HUES48 (cell line): Measurements from ENCODE around the gene ELF4.

Source experiments
- H3K27ac ChIP-seq: one replicate; pipeline ENCODE4 v1.7.0; 2013; ENCODE audit warnings: low read depth, low read length, inconsistent platforms
- H3K27me3 ChIP-seq: 2 replicates; pipeline ENCODE4 v1.6.1; 2013; ENCODE audit warnings: mild to moderate bottlenecking, low read length; ENCODE audit not compliant: control insufficient read depth, insufficient read depth
- H3K36me3 ChIP-seq: 2 replicates; pipeline ENCODE4 v1.6.1; 2013; ENCODE audit warnings: low read length; ENCODE audit not compliant: control insufficient read depth, insufficient read depth
- H3K4me1 ChIP-seq: 2 replicates; pipeline ENCODE4 v1.6.1; 2013; ENCODE audit warnings: mild to moderate bottlenecking, low read length; ENCODE audit not compliant: control insufficient read depth, insufficient read depth
- H3K4me3 ChIP-seq: 2 replicates; pipeline ENCODE4 v1.5.1; 2013; ENCODE audit warnings: mild to moderate bottlenecking, low read depth, low read length
- H3K9ac ChIP-seq: 2 replicates; pipeline ENCODE4 v1.6.1; 2013; ENCODE audit warnings: mild to moderate bottlenecking, low read depth, low read length, moderate library complexity
- H3K9me3 ChIP-seq: 2 replicates; pipeline ENCODE4 v1.6.1; 2013; ENCODE audit warnings: low read length; ENCODE audit not compliant: control insufficient read depth, insufficient read depth

The ELF4 gene

DNA sequence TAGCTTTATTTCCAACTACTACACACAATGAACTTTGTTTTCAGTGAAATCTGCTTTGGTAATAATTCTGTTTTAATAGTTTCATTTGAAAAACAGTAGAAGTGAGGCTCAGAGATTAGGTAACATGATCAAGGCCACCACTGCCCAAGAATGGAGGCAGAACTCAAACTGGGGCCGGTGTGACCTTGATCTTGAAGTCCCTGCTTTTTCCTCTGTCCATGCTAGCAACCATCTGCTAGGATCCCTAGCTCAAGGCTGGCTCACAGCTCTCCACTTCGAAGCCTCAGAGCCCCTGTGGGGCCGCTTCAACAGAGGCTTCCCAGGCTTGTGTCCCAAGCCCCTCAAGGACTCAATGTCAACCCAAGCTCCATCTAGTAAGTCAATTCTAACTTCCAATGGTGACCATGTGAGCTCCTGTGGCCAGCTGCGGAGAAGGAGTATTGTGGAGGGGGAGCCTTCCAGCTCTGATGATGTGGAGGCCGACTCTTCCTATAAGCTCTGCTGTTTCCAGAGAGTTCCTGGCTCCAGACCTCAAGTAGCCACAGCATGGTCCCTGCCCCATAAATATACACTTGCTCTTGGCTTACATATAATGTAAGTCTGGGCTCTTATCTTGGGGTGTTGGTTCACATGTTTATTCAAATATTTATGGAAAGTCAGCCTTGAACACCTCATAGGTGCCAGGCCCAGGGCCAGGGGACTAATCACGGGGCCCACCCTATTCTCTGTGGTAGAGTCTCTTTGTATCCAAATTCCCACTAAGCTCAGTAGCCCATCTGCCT, 14.9 kb downstream of the ELF4 start:
- Histone ChIP-seq H3K4me3 (no peak overlapping the region), H3K27ac (no peak overlapping the region), H3K27me3 (no peaks in the 10 kb centered on the region), H3K9ac (no peak overlapping the region), H3K36me3 (no peaks in the 10 kb centered on the region), H3K9me3 (no peaks in the 10 kb centered on the region), H3K4me1 (peaks cover 14% of the 10 kb centered on the region)

DNA sequence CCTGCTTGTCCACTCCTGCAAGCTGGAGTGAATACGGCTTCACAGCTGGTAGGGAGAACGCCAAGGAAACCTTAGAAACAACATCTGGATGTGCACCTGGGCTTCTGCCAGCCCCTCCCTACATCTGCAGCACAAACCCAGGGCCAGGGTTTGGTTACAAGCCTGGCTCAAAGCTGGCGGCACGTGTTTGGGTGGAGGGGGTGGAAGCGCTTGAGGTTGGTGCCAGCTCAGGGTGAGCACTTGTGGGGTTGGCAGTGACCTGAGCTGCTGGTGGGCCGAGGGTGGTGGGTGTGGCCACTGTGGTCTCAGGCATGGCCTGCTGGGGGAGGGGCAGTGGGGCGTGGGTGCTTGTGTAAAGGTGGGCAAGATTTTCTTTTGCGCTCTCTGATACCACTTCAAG, 15.6 kb downstream of the ELF4 start:
- peaks cover 14% of the 10 kb centered on the region for H3K4me1 ChIP-seq
- H3K27ac ChIP-seq: no peak overlapping the region
- no peak overlapping the region for H3K9ac ChIP-seq
- H3K27me3 ChIP-seq: no peaks in the 10 kb centered on the region
- H3K4me3 ChIP-seq: no peak overlapping the region
- H3K36me3 ChIP-seq: no peaks in the 10 kb centered on the region
- no peaks in the 10 kb centered on the region for H3K9me3 ChIP-seq

DNA sequence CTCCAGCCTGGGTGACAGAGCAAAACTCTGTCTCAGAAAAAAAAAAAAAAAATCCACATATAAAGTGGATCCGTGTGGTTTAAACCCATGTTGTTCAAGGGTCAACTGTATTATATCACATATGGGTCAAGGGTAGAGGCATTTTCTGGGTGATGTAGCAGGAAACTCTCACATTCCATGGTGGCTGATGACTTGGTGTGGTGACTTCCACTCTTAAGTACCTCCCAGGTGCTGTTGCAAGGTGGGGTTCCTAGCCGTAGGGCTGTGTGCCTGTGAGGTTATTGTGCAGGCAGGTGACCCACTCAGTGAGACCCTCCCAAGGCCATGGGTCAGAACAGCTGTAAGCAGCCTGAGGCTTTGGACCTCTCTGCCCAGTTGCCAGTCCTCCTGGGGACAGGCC, 17.0 kb downstream of the ELF4 start:
- Histone ChIP-seq H3K4me1 (peaks cover 8% of the 10 kb centered on the region), H3K27ac (no peak overlapping the region), H3K36me3 (no peaks in the 10 kb centered on the region), H3K9me3 (no peaks in the 10 kb centered on the region), H3K4me3 (no peak overlapping the region), H3K9ac (no peak overlapping the region), H3K27me3 (no peaks in the 10 kb centered on the region)

DNA sequence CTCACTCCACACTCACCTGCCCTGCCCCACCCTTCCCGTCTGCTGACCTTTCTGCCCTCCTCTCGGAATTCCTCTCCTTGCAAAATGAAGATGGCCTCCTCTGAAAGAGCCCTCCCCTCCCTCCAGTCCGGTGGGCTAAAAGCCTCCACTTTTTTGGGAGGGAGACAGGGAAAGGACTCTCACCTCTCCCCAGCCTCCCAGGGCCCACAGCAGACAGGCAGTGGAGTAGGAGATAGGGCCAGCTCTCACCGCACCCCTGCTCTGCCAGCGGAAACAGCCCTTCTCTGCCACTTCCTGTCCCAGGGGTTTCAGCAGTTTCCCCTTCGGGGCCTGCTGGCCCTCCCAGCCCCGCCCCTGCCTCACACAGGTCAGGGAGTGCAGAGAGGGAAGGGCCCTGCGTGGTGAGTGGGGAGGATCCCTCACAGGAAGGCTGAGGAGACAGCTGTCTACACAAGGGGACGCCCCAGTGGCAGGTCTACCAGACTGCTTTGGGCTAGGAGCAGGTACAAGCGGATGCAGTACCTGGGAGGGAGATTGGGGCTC, 18.2 kb downstream of the ELF4 start:
- Histone ChIP-seq H3K27me3 (no peaks in the 10 kb centered on the region), H3K9ac (no peak overlapping the region), H3K4me1 (no peaks in the 10 kb centered on the region; the same call in 1 of the 2 replicates), H3K36me3 (no peaks in the 10 kb centered on the region), H3K9me3 (no peaks in the 10 kb centered on the region), H3K4me3 (no peak overlapping the region), H3K27ac (no peak overlapping the region)

DNA sequence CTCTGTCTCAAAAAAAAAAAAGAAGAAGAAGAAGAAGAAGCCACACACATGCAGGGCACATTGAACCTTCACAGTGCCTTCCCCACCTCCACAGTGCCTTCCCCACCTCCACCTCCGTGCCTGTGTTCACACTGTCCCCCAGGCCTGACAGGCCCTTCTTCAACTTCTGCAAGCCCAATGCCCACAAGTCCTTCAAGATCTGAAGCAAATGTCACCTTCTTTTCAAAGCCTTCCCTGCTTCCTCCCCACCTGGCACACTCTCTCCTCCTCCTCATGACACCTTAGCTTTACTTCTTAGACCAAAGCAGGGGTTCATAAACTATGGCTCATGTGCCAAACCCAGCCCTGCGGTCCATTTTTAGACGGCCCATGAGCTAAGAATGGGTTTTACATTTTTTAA, 19.9 kb downstream of the ELF4 start:
- H3K27ac ChIP-seq: no peak overlapping the region
- no peak overlapping the region for H3K9ac ChIP-seq
- no peaks in the 10 kb centered on the region for H3K9me3 ChIP-seq
- H3K36me3 ChIP-seq: no peaks in the 10 kb centered on the region
- H3K4me3 ChIP-seq: no peak overlapping the region
- H3K4me1 ChIP-seq: peaks cover 12% of the 10 kb centered on the region
- no peaks in the 10 kb centered on the region for H3K27me3 ChIP-seq

DNA sequence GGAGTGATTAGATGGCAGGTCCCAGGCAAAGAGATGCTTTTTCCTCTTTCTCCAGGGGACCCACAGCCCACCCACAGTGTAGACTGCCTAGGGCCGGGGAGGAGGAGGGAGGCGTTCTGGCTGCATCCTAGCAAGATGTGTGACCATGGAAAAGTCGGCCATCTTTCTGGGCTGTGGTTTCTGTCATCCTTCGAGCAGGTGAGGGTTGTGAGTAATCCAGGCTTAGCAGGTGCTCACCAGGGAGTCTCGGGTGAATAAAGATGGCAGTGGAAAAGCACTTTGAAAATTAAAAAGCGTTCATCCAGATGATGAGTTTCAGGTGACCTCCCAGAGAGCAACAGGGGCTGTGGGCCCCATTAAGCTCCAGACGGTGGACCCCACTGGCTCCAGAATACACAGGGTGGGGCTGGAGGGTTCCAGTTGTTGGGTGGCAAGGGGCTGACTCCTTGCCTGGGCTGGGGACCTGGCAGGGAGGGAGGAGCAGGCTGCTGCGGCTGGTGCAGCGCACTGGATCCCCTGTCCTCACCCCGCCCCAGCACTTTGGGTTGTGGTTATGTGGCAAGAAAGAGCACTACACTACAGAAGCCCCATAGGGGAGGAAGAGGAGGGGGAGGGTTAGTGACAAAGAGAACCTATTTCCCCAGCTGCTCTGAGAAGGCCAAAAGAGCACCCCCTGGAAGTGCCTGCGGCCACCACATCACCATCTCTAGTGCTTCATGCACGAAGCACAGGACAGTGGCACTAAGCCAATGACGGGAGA, 23.7 kb downstream of the ELF4 start:
- peaks cover 43% of the 10 kb centered on the region for H3K4me1 ChIP-seq
- no peaks in the 10 kb centered on the region for H3K9me3 ChIP-seq
- H3K9ac ChIP-seq: no peak overlapping the region
- H3K27ac ChIP-seq: no peak overlapping the region
- no peaks in the 10 kb centered on the region for H3K36me3 ChIP-seq
- peaks cover 2% of the 10 kb centered on the region; the same call in 1 of the 2 replicates for H3K27me3 ChIP-seq
- H3K4me3 ChIP-seq: no peak overlapping the region

DNA sequence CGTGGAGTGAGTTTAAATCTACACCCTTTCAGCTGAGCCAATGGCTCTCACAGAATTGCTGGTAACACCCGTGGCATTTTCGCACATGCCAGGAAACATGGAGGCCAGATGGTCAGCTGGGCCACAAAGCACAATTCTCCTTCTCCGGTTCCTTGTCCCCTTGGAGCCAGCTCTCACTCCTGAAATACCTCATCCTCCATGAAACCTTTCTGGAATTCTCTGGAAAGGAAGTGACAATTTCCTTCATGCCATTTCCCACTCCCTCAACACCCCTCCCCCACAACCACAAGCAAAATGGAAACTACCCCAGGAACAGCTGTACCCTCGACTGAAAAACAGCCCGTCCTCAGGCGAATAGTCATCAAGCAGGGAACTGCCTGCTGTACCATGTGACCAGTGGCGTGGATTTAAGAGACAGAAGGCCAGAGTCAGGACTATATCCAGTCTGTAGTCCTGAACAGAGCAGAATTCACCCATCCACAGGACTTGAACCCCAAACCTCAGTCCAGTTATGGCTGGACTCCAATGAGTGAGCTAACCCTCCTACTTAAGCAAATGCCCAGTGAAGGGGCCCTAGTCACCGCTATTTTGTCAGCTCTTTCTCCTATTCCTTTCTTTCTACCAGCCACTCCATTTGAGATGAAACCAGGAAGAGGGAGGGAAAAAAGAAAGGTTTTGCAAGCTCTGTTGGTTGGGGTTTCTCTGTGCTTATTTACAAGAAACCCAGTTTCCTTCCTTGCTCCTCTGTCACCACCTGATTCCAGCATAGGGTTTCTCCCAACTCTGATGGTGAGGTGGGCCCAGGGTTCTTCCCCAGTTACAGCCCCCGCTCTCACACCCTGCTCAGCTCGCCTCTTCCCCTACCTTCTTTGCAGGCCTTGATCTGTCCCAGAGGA, 24.5 kb downstream of the ELF4 start:
- H3K9ac ChIP-seq: no peak overlapping the region
- H3K36me3 ChIP-seq: no peaks in the 10 kb centered on the region
- peaks cover 6% of the 10 kb centered on the region; the same call in 1 of the 2 replicates for H3K27me3 ChIP-seq
- H3K27ac ChIP-seq: no peak overlapping the region
- H3K4me1 ChIP-seq: peaks cover 43% of the 10 kb centered on the region
- no peaks in the 10 kb centered on the region for H3K9me3 ChIP-seq
- H3K4me3 ChIP-seq: no peak overlapping the region

DNA sequence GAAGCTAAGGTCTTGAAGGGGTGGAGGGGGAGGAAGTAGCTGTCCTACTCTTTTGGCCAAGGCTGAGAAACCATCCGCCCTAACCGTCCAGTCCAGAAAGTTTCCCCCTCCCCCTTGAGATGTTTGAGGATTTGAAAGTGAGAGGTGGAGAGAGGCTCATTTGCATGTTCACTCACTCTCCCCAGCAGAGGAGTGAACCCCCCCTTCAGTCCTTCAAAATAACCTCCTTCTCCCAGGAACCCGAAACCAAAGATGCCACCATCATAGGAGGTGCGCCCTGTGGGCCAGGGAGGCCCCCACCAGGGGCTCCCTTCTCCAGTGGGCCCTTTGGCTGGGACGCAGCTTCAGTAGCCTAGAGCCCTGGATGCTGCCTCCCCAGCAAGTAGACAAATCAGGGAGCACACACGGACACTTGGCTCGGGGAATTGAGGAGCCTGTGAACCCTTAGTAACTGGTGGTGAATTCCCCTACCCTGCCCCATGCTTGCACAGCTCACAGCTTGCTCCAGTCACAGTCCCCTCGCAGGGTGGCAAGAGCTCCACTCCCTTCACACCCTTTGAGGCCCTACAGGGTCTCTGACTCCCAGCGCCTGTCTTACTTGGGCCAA, 25.6 kb downstream of the ELF4 start:
- no peak overlapping the region for H3K4me3 ChIP-seq
- no peaks in the 10 kb centered on the region for H3K36me3 ChIP-seq
- H3K27ac ChIP-seq: no peak overlapping the region
- H3K27me3 ChIP-seq: peaks cover 6% of the 10 kb centered on the region; the same call in 1 of the 2 replicates
- H3K4me1 ChIP-seq: peaks cover 43% of the 10 kb centered on the region
- no peaks in the 10 kb centered on the region for H3K9me3 ChIP-seq
- no peak overlapping the region for H3K9ac ChIP-seq

DNA sequence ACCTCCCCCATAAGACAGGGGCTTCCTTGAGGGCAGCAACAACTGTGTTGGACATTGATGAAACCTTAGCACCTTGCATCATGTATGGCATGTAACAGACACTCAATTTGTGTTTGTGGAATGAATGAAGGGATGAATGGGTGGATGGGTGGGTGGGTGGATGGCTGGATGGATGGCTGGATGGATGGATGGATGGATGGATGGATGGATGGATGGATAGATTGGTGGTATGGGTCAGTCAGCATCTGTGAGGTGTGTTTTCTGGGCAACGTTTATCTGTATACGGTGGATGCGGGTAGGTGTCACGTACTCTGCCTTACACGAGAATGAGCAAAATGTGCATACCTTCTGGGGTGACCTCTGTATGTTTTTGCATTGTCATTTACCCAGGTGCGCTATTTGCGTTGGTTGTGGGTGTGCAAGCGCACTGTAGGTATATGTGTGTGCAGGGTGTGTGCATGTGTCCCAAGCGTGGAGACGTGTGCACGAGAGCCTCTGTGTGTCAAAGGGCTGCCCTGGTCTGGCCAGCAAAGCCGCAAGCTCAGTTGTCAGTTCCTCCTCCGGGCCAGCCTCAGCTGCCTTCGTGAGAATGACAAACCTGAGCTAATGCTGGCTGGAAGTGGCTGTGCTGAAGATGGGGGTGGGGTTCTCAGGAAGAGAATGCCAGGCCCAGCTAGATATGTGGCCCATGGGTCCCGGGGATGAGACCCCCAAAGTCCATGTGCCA, 26.5 kb downstream of the ELF4 start:
- H3K4me3 ChIP-seq: no peak overlapping the region

DNA sequence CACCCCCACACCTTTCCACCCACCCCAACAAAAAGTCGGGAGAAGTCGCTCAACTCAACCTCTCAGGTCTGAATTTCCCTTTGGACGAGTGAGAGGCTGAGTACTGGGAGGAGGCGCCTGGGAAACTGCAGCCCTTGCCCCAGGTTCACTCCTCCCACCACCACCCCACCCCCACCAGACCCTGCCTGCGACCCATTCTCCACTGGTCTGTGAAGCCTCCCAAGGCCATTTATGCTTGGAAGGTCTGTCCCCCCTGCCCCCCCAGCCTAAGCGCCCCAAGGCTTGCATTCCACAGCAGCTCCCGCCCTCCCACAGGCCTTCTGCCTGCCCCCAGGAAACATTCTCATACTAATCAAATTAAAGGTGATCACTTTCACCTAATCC, 27.2 kb downstream of the ELF4 start:
- H3K9me3 ChIP-seq: no peaks in the 10 kb centered on the region
- no peak overlapping the region for H3K27ac ChIP-seq
- no peak overlapping the region for H3K9ac ChIP-seq
- no peaks in the 10 kb centered on the region for H3K36me3 ChIP-seq
- H3K4me1 ChIP-seq: peaks cover 43% of the 10 kb centered on the region
- peaks cover 9% of the 10 kb centered on the region for H3K27me3 ChIP-seq
- no peak overlapping the region for H3K4me3 ChIP-seq

More for the DNA sequence above, 26.5 kb downstream of the ELF4 start:
- peaks cover 43% of the 10 kb centered on the region for H3K4me1 ChIP-seq
- H3K27ac ChIP-seq: no peak overlapping the region
- H3K36me3 ChIP-seq: no peaks in the 10 kb centered on the region
- H3K9ac ChIP-seq: no peak overlapping the region
- no peaks in the 10 kb centered on the region for H3K9me3 ChIP-seq
- H3K27me3 ChIP-seq: peaks cover 9% of the 10 kb centered on the region
